ENCODE results near the gene PLXNB2. TPM values are rescaled to one million over a fixed set of nuclear protein-coding genes. Genes with fewer than 3 reads are reported as not detected.

PLXNB2 gene
- total RNA-seq, 1 experiment from 2014 or later, result 155 TPM

GRCh38 chr22:50283821-50284220, 23.6 kb downstream of the PLXNB2 start:
- H3K27ac ChIP-seq (ENCODE audit: low read depth, low read length, poor library complexity, severe bottlenecking), result no peak overlapping the region
- H3K9me3 ChIP-seq (ENCODE audit: low read depth, low read length, poor library complexity, severe bottlenecking), result no peaks in the 10 kb centered on the region
- no peak for TF ChIP-seq CTCF (conservative IDR thresholded peaks at IDR 0.05; ENCODE audit: low read depth, low read length)
- TF ChIP-seq EZH2 (IDR thresholded peaks at IDR 0.05; ENCODE audit: borderline replicate concordance, low read depth, low read length, poor library complexity, severe bottlenecking), result no peak
- ChIA-PET POLR2A (ENCODE audit: low non-redundant PET) (no interaction called here), CTCF (no interaction called here)
- no peaks in the 10 kb centered on the region for H3K4me1 ChIP-seq (ENCODE audit: insufficient read depth, low read length, poor library complexity, severe bottlenecking)
- no TSS peak for BruUV-seq (replicated peaks)
- H3K4me3 ChIP-seq (ENCODE audit: low read depth, low read length, poor library complexity, severe bottlenecking), result no peak overlapping the region
- DNase-seq (ENCODE audit: low spot score), result no peak
- H3K27me3 ChIP-seq (replicated peaks; ENCODE audit: insufficient read depth, low read depth, low read length, poor library complexity), result no peaks in the 10 kb centered on the region
- H3K36me3 ChIP-seq (ENCODE audit: insufficient read depth, low read length, poor library complexity, severe bottlenecking), result peaks cover 86% of the 10 kb centered on the region
- intact Hi-C loops (cut with micrococcal nuclease; ENCODE audit: unreplicated experiment), result no loop called here

- Histone ChIP-seq H3K27me3 (replicated peaks; ENCODE audit: insufficient read depth, low read depth, low read length, poor library complexity) (no peaks in the 10 kb centered on the region), H3K4me1 (ENCODE audit: insufficient read depth, low read length, poor library complexity, severe bottlenecking) (no peaks in the 10 kb centered on the region), H3K4me3 (ENCODE audit: low read depth, low read length, poor library complexity, severe bottlenecking) (no peak overlapping the region), H3K9me3 (ENCODE audit: low read depth, low read length, poor library complexity, severe bottlenecking) (no peaks in the 10 kb centered on the region), H3K36me3 (ENCODE audit: insufficient read depth, low read length, poor library complexity, severe bottlenecking) (peaks cover 86% of the 10 kb centered on the region), H3K27ac (ENCODE audit: low read depth, low read length, poor library complexity, severe bottlenecking) (no peak overlapping the region)
- no TSS peak for BruUV-seq (replicated peaks)
- intact Hi-C loops (cut with micrococcal nuclease; ENCODE audit: unreplicated experiment), result no loop called here
- peak; percentile 55 for DNase-seq (ENCODE audit: low spot score)
- ChIA-PET POLR2A (ENCODE audit: low non-redundant PET) (no interaction called here), CTCF (no interaction called here)
- no peak for TF ChIP-seq CTCF (conservative IDR thresholded peaks at IDR 0.05; ENCODE audit: low read depth, low read length)
- TF ChIP-seq EZH2 (IDR thresholded peaks at IDR 0.05; ENCODE audit: borderline replicate concordance, low read depth, low read length, poor library complexity, severe bottlenecking), result no peak
Measured at GRCh38 chr22:50282361-50283155, 24.9 kb downstream of the PLXNB2 start.

GRCh38 chr22:50281957-50282356, 25.5 kb downstream of the PLXNB2 start:
- no peak for DNase-seq (ENCODE audit: low spot score)
- Histone ChIP-seq H3K27me3 (replicated peaks; ENCODE audit: insufficient read depth, low read depth, low read length, poor library complexity) (no peaks in the 10 kb centered on the region), H3K4me3 (ENCODE audit: low read depth, low read length, poor library complexity, severe bottlenecking) (no peak overlapping the region), H3K27ac (ENCODE audit: low read depth, low read length, poor library complexity, severe bottlenecking) (no peak overlapping the region), H3K36me3 (ENCODE audit: insufficient read depth, low read length, poor library complexity, severe bottlenecking) (peaks cover 84% of the 10 kb centered on the region), H3K4me1 (ENCODE audit: insufficient read depth, low read length, poor library complexity, severe bottlenecking) (no peaks in the 10 kb centered on the region), H3K9me3 (ENCODE audit: low read depth, low read length, poor library complexity, severe bottlenecking) (no peaks in the 10 kb centered on the region)
- intact Hi-C loops (cut with micrococcal nuclease; ENCODE audit: unreplicated experiment), result no loop called here
- no TSS peak for BruUV-seq (replicated peaks)
- ChIA-PET POLR2A (ENCODE audit: low non-redundant PET) (no interaction called here), CTCF (no interaction called here)
- no peak for TF ChIP-seq EZH2 (IDR thresholded peaks at IDR 0.05; ENCODE audit: borderline replicate concordance, low read depth, low read length, poor library complexity, severe bottlenecking)
- no peak for TF ChIP-seq CTCF (conservative IDR thresholded peaks at IDR 0.05; ENCODE audit: low read depth, low read length)

Data from A673 (cell line).